Stimulated activated CD8-positive, alpha-beta memory T cell treated with anti-CD3 and anti-CD28 coated beads, Interleukin-7, amount 100 ng/mL, for 48 hours (primary cell): ENCODE data around the gene POU6F1.
"Not testable (repeated sequence)": the region's sequence is repeated elsewhere in the genome, so short reads cannot be mapped to it uniquely, and the experiment has no call there.

ENCODE experiments used
- DNase-seq, 2 donors: peaks; one replicate each; pipeline ENCODE4 v3.0.0-alpha.2; 2020; ENCODE audit warnings: low read depth in 1 of 2; ENCODE audit errors: extremely low read depth in 1 of 2

Gene POU6F1, protein sequence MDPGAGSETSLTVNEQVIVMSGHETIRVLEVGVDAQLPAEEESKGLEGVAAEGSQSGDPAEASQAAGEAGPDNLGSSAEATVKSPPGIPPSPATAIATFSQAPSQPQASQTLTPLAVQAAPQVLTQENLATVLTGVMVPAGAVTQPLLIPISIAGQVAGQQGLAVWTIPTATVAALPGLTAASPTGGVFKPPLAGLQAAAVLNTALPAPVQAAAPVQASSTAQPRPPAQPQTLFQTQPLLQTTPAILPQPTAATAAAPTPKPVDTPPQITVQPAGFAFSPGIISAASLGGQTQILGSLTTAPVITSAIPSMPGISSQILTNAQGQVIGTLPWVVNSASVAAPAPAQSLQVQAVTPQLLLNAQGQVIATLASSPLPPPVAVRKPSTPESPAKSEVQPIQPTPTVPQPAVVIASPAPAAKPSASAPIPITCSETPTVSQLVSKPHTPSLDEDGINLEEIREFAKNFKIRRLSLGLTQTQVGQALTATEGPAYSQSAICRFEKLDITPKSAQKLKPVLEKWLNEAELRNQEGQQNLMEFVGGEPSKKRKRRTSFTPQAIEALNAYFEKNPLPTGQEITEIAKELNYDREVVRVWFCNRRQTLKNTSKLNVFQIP

DNA sequence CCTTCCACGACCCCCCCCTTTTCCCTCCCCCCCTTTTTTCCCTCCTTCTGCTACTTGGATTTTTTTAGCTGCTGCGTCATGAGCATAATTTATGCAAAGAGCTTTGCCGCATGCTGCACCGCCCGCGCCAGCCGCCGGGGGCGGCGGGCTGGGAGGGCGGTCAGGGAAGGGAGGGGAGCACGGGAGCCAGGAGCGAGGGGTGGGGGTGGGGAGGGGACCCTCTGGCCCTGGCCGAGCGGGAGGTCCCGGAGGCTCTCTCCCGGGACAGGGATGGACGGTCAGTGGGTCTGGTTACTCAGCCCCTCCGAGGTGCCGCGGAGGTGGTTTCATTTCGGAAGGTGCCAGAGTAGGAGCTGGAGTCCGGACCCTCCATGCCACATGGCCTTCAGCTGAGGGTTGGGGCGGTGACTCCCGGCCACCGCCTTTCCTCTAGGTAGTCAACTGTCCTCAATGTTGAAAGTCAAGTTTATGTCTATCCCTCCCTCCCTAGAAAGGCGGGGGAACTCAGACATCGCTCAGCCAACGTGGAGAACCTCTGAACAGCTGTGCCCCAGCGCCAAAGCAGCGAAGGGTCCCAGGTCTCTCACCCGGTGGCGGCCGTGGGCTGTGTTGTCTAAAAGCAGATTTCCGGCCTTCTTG, at the start of gene POU6F1:
TSS of gene POU6F1 (minus strand) at position 95 of the 639 bp plus-strand sequence. CDS start 11,226 bp downstream, outside the sequence.
- DNase-seq, result peak in 1 of 2 donors; percentile 31

DNA sequence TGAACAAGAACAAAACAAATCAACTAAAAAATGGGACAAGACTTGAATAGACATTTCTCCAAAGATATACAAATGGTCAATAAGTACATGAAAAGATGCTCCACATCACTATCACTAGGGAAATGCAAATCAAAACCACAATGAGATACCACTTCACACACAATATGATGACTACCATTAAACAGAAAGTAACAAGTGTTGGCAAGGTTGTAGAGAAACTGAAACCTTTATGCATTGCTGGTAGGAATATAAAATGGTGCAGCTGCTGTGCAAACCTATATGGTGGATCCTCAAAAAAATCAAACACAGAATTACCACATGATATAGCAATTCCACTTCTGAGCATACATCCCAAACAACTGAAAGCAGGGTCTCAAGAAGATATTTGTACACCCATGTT, 47.2 kb upstream of the POU6F1 start:
- no peak for DNase-seq

DNA sequence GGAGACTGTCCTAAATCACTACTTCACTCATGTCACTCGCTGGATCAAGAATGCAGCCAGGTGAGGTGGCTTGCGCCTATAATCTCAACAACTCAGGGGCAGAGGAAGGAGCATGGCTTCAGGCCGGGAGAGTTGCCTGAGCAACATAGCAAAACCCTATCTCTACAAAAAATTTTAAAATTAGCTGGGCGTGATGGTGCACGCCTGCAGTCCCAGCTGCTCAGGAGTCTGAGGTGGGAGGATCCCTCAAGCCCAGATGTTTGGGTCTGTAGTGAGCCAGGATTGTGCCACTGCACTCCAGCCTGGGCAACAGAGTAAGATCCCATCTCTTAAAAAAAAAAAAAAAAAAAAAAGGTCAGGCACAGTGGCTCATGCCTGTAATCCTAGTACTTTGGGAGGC, 46.4 kb upstream of the POU6F1 start:
- DNase-seq, result no peak

DNA sequence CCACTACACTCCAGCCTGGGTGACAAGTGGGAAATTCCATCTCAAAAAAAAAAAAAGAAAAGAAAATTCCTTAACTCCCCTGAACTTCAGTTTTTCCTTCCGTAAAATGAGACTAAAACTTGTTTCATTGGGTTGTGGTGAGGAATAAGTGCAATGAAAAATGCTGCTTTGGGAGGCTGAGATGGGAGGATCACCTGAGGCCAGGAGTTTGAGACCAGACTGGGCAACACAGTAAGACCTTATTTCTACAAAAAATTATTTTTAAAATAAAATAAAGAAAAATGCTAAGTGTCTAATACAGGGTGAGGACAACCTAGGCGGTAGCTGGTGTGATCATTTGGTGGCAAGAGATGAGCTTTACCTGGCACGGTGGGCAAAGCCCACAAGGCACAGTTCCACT, 45.5 kb upstream of the POU6F1 start:
- DNase-seq, result no peak

DNA sequence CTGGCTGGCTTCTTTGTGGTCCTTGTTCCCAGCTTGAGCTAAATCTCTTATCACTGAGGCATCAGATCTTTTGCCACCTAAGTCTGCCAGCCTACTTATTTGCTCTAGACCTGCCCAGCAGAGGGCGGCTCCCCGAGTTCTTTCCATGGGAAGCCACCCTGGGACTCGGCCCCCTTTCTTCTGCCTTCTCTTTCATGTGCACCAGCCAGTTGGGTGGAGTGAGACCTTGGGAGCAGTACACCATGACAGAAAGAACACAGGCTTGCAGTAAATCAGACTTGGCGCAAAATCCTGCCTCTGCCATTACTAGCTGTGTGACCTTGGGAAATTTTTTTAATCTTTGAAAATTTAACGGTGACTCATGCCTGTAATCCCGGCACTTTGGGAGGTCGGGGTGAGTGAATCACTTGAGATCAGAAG, 44.9 kb upstream of the POU6F1 start:
- DNase-seq, result no peak

DNA sequence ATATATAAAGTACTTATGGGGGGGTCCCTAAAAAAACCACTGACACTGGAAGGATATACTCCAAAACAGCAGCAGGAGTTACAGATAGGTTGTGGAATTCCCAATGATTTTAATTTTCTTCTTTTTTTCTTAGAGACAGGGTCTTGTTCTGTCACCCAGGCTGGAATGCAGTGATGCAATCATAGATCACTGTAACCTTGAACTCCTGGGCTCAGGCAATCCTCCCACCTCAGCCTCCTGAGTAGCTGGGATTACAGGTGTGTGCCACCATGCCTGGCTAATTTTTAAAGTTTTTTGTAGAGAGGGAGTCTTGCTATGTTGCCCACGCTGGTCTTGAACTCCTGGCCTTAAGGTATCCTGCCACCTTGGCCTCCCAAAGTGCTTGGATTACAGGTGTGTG, 41.7 kb upstream of the POU6F1 start:
- DNase-seq, result not testable (repeated sequence)

DNA sequence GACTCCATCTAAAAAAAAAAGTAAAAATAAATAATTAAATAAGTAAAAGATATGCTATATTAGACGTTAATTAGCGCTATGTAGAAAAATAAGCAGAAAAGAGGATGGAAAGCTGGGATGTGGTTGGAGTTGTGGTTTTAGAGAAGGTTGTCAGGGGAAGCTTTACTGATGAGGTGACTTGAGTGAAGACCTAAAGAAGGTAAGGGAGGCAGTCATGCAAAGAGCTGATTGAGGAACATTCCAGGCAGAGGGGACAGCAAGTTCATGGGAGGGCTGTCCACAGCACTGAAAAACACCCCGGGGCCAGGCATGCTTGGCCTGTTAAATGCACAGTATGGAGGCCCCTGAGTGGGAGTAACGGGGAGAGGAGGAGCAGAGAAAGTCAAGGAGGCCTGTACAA, 36.7 kb upstream of the POU6F1 start:
- DNase-seq, result no peak

DNA sequence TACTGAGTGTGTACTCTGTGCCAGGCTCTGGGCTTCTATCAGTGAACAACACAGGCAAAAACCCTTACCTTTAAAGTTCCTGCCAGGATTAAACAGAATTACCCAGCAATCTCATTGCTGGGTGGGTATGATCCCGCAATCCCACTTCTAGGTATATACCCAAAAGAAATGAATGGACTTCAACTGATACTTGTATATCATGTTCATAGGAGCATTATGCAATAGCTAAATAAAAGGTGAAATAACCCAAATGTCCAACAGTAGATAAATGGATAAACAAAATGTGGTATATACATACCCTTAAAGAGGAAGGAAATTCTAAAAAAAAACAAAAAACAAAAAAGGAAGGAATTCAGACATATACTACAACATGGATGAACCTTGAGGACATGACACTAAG, 35.4 kb upstream of the POU6F1 start:
- no peak for DNase-seq

DNA sequence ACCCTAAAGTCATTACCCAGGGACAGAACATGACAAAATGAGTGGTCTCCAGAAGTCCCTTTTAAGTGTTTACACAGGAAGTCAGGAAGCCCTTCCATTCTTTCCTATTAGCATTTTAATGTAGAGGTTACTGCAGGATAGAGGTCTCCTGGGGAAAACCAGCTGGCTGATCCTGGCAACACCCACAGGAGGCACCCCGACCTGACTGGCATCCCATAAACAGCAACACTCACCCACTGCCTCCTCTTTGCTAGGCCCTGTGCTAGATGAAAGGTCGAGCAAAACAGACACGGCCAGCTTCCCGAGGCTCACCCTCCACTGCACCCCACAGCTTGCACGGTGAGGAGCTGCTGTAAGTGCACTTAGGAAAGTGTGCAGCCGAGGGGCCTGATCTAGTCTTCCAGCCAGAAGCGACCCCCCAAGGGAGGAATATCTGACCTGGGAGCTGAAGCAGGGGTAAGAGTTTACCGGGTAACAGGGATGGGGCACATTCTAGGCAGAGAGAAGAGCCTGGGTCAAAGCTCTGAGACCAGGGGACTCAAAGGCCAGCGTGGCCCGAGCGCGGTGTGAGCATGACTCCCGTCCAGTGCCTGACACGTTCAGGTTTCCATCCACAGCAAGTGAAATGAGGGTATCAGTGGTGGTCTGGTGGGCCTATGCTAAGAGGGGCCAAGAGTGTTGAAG, 29.8 kb upstream of the POU6F1 start:
- DNase-seq, result no peak

DNA sequence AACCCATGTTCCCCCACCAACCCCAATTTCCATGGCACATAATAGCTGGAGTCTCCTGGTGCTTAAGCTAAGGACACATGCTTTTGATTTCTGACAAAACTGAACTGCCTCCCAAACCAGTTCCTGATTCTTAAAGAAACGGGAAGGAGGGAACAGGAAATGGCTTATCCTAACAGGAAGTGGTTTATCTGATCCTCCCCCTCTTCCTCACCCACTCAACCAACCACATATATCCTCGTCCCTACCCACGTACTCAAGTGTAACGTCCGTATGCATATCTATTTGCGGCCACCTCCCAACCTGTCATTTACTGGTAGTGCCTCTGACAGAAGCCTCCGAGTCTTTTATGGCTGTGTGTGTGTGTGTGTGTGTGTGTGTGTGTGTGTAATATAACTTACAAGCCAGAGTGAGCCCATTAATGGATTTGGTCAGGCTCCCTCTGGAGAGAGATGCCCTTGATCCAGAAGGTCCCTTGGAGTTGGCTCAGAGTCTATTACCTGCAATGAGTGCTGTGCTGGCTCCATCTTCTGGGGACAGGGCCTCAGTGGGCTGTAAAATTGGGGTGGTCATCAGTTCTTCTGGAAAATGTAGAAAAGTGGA, 28.5 kb upstream of the POU6F1 start:
- no peak for DNase-seq

DNA sequence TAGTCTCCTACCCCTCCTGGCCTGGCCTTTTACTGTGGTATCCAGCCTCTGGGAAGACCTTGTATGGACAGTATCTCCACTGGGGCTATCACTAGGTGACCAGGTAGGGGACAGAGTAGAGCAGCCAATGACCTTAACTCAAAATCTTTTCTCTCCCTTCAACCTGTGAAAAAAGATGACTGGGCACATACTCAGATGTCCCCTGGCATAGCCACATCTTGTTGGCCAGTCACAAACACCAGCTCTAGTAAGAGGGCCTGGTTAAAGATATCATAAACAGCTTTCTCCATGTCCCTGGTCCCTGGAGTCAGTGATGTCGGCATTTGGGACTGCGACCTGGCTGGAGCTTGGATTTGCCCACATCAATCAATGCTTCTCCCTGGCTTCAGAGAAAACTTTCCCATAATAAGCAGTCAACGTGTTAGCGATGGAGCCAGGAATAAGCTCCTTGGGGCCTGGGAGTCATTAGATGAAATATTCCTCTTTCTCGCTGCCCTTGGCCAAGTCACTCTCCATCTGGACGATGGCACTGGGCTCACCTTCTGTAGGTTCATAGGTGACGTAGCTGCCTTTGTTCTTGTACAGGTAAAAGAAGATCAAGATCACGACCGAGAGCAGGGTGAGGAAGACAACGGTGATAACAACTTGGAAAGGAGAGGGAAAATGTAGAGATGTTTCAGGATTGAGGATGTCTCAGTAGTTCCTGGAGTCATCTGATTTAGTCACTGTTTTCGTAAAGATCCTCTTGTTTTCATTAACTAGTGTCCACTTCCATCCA, 27.8 kb upstream of the POU6F1 start:
- no peak for DNase-seq

DNA sequence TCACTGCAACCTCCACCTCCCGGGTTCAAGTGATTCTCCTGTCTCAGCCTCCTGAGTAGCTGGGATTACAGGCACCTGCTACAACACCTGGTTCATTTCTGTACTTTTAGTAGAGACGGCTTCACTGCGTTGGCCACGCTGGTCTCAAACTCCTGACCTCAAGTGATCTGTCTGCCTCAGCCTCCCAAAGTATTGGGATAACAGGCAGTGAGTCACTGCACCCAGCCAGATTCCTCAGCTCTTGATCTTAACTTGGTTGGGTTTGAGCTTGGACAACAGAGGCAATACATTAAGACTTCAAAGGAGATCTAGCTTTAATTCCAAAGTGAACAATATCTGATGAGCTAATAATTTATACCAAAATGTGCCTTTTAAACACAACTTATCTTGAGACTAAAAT, 26.4 kb upstream of the POU6F1 start:
- no peak for DNase-seq

DNA sequence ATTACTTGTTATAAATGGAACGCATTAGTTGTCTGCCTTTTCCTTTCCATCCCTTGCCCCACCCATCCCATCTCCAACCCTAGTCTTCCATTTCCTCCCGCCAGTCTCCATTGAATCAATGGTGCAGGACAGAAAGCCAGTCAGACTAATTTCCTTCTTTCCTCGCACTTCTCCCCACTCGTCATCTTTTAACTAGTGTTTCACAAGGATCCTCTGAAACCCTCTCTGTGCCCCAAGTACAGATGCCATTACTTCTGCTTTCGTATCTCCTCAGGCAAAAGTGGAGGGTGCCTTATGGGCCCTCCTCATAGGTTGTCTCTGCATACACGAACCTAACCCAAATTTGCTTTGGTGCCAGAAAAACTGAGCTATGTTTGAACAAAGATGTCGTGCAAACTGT, 25.0 kb upstream of the POU6F1 start:
- DNase-seq, result no peak

DNA sequence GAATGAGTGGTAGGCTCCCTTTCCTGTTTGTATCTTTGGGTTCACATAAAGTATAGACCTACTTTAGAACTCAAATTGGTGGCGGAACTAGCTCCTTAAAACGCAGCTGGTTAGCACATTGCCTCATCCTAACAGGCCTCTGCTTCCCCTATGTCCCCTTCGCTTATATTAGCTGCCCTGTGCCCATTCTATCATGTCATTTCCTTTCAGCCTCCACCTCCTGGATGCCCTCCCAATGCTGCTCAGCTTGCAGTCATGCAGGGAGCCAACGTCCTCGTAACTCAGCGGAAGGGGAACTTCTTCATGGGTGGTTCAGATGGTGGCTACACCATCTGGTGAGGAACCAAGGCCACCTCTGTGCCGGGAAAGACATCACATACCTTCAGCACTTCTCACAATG, 24.3 kb upstream of the POU6F1 start:
- DNase-seq, result no peak

DNA sequence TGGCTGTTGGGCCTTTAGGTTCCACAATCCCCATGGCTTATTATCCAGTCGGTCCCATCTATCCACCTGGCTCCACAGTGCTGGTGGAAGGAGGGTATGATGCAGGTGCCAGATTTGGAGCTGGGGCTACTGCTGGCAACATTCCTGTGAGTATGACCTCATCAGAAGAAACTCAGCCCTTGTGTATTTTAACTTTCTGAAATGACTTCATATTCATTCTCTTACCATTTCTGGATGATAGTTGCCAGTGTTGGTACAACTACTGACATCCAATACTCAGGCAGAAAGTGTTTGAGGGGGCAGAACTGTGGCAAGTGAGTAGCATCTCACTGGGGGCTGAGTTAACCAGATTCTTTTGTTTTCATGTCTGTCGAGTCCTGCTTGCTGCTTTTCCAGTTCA, 23.1 kb upstream of the POU6F1 start:
- no peak for DNase-seq

DNA sequence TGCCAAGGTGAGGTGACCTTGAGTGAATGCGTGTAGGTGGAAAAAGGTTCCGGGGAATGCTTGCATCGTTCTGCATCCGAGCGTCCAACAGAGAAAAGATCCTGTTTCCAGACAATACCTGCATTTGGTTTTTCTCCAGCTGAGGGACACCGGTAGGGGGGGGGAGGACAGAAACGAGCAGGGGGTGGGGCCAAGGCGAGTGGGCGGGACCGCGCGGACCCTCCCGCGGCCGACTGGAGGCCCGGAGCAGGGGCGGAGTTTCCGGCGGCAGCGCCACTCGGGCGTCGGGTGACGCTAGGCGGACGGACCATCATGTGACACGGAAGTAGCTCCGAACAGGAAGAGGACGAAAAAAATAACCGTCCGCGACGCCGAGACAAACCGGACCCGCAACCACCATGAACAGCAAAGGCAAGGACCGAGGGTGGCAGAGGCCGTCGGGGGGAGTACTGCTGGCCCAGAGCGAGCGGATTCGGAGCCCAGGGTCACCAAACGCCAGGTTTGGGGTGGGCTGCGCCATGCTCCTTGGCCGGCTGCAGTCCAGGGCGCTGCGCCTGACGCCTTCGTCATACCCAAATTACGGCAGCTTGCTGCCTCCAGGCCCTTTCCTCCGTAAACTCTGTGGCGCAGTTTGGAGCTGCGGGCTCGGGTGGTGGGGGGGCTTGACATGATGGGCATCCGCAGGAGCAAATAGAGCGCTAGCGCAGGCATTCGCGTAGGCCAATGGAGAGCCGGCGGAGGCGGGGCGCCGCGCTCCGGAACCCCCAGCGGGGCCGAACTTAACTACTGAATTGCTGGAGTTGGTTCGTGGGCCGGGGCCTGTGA, 20.9 kb upstream of the POU6F1 start, which contains the start of gene DAZAP2:
TSS of gene DAZAP2 (plus strand) at position 317 of the 825 bp plus-strand sequence. CDS start at position 399, 82 bp downstream.
- peak; percentile 87 to 93 for DNase-seq

DNA sequence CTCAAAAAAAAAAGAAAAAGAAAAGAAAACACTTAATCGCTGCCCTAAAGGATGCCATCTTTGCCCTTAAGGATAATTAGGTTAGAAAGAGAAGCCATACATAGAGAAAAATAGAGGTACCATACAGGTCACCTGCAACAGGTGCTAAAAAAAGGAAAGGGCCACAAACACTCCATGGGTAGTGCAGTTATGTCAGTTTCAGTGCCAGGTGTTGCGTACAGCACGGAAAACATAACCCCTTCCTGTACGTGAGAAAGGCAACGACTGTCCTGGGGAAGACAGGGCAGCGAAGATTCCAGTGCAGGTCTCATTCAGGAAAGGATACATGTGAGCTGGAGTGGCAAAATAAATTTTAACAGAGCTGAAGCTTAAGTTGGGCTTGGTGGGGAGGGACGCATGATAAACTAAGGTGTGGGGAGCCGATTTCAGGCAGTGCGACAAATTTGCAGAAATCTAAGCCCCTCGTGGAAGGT, 20.2 kb upstream of the POU6F1 start:
- DNase-seq, result no peak

DNA sequence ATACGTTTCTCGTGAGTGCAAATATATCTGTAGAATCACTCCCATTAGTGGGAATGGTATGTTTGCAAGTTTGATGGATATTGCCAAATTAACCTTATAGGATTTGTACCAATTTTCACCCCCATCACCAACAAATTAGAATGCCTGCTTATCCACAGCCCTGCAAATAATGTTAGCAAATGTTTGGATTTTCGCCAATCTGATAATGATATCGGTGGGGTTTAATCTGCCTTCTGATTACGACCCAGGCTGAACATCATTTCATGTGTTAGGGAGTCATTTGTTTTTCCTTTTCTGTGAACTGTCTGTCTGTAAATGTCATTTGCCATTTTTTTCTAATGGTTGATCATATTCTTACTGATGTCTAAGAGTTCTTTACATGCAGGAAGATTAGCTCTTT, 16.7 kb upstream of the POU6F1 start:
- no peak for DNase-seq

DNA sequence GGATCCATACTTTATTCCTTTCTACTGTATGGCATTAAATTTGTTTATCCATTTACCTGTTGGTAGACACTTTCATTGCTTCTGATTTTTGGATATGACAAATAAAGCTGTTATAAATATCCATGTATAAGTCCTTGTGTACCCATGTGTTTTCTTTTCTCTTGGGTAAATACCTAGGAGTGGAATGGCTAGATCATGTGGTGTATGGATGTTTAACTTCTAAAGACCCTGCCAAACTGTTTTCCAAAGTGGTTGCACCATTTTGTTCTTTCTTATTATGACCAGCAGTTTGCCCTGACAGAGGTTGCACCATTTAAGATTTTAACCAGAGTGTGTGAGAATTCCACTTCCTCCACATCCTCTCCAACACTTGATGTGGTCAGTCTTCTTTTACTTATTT, 14.8 kb upstream of the POU6F1 start:
- DNase-seq, result no peak
